GM12892 (cell line): Measurements from ENCODE around the gene ATRN.

ENCODE experiments used
- POLR2A ChIP-seq: IDR thresholded peaks from 2 replicates; pipeline ENCODE4 v1.6.1; 2011; ENCODE audit warnings: low read depth, low read length, control low read depth
- POLR2AphosphoS5 ChIP-seq: IDR thresholded peaks from 2 replicates; pipeline ENCODE4 v1.6.1; 2011; ENCODE audit warnings: low read depth, low read length, control low read depth
- TAF1 ChIP-seq: IDR thresholded peaks from 2 replicates; pipeline ENCODE4 v1.6.1; 2011; ENCODE audit warnings: low read depth, mild to moderate bottlenecking, control low read depth, low read length, borderline replicate concordance

GRCh38 chr20:3560578-3560977, 89.8 kb downstream of the ATRN start:
- TF ChIP-seq POLR2A: no peak
- TF ChIP-seq TAF1: no peak
- no peak for TF ChIP-seq POLR2AphosphoS5
